Measurements from ENCODE around the gene CRELD2.

Gene CRELD2

GRCh38 chr22:49971232-49972162, 53.1 kb downstream of the CRELD2 start:
- no peak for DNase-seq

- no peak for DNase-seq
These were observed 54.0 kb downstream of the CRELD2 start for GRCh38 chr22:49972163-49973017.

- DNase-seq = no peak
These were observed 54.9 kb downstream of the CRELD2 start for GRCh38 chr22:49973018-49973961.

DNA sequence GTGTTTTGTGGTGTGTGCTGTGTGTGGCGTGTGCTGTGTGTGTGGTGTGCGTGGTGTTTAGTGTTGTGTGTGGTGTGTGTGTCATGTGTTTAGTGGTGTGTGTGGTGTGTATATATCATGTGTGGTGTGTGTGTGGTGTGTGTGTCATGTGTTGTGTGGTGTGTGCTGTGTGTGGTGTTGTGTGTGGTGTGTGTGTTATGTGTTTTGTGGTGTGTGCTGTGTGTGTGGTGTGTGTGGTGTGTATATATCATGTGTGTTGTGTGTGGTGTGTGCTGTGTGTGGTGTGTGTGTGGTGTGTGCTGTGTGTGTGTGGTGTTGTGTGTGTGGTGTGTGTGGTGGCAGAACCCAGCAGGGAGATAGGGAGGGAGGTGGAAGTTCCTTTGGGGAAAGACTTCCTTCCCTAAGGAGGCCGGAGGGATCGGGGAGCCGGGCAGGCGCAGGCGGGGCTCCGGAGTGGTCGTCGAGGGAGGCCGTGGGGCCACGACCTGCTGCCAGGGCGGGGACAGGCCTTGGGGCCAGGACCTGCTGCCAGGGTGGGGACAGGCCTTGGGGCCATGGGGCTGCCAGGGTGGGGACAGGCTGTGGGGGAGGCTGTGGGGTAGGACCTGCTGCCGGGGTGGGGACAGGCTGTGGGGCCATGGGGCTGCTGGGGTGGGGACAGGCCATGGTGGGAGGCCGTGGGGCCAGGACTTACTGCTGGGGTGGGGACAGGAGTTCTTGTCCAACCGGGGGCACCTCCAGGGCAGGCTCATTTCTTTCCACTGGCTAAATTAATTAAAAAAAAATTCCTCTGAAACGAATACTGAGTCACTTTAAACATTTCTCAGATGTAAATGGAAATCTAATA, 57.3 kb downstream of the CRELD2 start:
- DNase-seq = no peak

DNA sequence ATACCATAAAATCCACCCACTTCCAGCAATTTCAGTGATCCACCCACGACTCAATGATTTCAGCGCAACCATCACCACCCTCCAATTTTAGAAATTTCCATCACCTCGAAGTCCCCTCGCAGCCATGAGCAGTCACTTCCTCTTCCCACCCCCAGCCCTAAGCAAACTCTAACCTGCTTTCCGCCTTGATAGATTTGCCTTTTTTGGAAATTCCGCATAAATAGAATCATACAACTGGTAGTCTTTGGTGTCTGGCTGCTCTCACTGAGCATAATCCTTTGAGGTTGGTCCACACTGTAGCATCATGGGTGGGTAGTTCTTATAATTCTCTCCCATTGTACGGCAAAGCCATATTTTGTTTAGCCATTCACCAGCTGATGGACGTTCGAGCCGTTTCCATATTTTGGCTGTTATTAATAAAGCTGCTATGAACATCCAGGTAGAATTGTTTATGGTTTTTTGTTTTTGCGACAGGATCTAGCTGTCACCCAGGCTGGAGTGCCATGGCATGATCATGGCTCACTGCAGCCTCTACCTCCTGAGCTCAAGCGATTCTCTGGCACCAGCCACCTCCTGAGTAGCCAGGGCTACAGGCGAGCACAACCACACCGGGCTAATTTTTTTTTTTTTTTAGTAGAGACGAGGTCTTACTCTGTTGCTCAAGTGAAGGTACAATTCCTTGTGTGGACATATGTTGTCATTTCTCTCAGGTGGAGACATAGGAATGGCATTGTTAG, 58.2 kb downstream of the CRELD2 start:
- DNase-seq = peak; percentile 33
